OCI-LY3 (cell line): Measurements from ENCODE around the gene CCDC3.

ENCODE experiments used
- CTCF ChIP-seq: fragments of 200-600, 300-600 bp; sonication (generic); IDR thresholded peaks from 2 replicates; pipeline ENCODE4 v1.5.1; 2014; ENCODE audit warnings: antibody characterized with exemption, low read length, low read depth
- EZH2phosphoT487 ChIP-seq: fragments of 200-600 bp; shearing (Covaris generic); IDR thresholded peaks from 2 replicates; pipeline ENCODE4 v1.6.1; 2018; ENCODE audit warnings: antibody characterized with exemption, mixed run types, low read depth

- no peak for TF ChIP-seq CTCF
- no peak for TF ChIP-seq EZH2phosphoT487
Measured at GRCh38 chr10:12985347-12985746, 16.2 kb downstream of the CCDC3 start.
